ENCODE measurements around the gene ITGAL. TPM values are rescaled to one million over a fixed set of nuclear protein-coding genes. Genes with fewer than 3 reads are reported as not detected.

ITGAL gene
- total RNA-seq, 1 experiment from 2014 or later: not detected

DNA sequence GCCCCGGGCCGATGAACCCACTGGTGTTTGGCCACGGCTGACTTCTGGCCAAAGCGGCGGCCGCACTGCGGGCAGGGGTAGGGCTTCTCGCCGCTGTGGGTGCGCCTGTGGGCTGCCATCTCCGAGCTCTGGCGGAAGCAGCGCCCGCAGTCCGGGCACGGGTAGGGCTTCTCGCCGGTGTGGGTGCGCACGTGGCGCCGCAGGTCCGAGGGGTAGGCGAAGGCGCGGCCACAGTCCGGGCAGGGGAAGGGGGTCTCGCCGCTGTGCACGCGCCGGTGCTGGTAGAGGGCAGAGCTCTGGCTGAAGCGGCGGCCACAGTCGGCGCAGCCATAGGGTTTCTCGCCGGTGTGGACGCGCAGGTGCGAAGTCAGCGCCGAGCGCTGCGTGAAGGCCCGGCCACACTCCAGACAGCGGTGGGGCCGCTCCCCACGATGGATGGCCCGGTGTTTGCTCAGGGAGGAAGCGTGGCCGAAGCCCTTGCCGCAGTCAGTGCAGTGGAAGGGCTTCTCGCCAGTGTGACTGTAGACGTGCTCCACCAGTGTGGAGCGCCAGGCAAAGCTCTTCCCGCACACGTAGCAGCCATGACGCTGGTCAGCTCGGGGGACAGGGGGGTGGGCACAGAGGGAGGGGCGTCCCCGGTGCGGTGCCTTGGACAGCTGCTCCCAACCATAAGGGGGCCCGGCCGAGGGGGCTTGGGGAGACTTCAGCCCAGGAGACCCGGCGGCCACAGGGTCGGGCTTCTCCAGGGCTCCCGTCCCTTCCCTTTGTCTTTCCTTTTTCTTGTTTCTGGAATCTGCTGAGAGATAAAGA is 83.0 kb downstream of the ITGAL start:
- peaks cover 32% of the 10 kb centered on the region for H3K36me3 Mint-ChIP-seq (ENCODE audit: insufficient read depth, unreplicated experiment)
- no peaks in the 10 kb centered on the region for H3K27me3 Mint-ChIP-seq (ENCODE audit: insufficient read depth, unreplicated experiment)
- peaks cover 5% of the 10 kb centered on the region for H3K4me1 Mint-ChIP-seq (ENCODE audit: insufficient read depth, unreplicated experiment)
- intact Hi-C loops (cut with micrococcal nuclease): no loop called here
- no peak for DNase-seq (ENCODE audit: unreplicated experiment)
- H3K9me3 Mint-ChIP-seq (ENCODE audit: unreplicated experiment): no peaks in the 10 kb centered on the region
- BruUV-seq (replicated peaks): no TSS peak
- ChIA-PET CTCF (interaction anchor here (0.6 to 1.7 kb wide), 2 partner anchors 14 to 126 kb away, joined by 3 to 6 read pairs; partner anchors contain the start of gene DCTPP1), POLR2A (interaction anchor here (4.5 kb wide), 1 partner anchor 21 kb away, joined by 104 read pairs; the partner anchor contains the start of gene ZNF747)
- H3K4me3 Mint-ChIP-seq (ENCODE audit: unreplicated experiment): peak overlapping the region; percentile 77
- no peak overlapping the region for H3K27ac Mint-ChIP-seq (ENCODE audit: low read depth, unreplicated experiment)
- TF ChIP-seq, protein P1, sequence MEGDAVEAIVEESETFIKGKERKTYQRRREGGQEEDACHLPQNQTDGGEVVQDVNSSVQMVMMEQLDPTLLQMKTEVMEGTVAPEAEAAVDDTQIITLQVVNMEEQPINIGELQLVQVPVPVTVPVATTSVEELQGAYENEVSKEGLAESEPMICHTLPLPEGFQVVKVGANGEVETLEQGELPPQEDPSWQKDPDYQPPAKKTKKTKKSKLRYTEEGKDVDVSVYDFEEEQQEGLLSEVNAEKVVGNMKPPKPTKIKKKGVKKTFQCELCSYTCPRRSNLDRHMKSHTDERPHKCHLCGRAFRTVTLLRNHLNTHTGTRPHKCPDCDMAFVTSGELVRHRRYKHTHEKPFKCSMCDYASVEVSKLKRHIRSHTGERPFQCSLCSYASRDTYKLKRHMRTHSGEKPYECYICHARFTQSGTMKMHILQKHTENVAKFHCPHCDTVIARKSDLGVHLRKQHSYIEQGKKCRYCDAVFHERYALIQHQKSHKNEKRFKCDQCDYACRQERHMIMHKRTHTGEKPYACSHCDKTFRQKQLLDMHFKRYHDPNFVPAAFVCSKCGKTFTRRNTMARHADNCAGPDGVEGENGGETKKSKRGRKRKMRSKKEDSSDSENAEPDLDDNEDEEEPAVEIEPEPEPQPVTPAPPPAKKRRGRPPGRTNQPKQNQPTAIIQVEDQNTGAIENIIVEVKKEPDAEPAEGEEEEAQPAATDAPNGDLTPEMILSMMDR (IDR thresholded peaks at IDR 0.05; ENCODE audit: unreplicated experiment): no peak

DNA sequence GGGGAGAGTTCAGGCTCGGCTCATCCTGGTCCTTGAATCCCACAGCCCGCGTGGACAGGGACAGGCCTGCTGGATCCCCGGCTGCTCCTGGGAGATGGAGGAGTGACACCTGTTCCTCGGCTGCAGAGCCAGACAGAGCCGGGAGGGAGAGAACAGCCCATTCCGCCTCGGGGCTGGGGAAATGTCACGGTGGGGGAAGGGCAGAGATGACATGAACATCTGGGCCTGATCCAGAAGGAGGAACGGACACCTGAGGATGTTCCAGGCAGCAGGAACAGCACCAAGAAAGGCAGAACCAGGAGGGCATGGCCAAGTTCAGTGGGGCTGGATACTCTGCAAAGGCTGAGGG is 83.6 kb downstream of the ITGAL start:
- H3K9me3 Mint-ChIP-seq (ENCODE audit: unreplicated experiment): no peaks in the 10 kb centered on the region
- H3K4me3 Mint-ChIP-seq (ENCODE audit: unreplicated experiment): peak overlapping the region; percentile 77
- no peaks in the 10 kb centered on the region for H3K27me3 Mint-ChIP-seq (ENCODE audit: insufficient read depth, unreplicated experiment)
- no peak for DNase-seq (ENCODE audit: unreplicated experiment)
- TF ChIP-seq, protein P1 (IDR thresholded peaks at IDR 0.05; ENCODE audit: unreplicated experiment): no peak
- peaks cover 5% of the 10 kb centered on the region for H3K4me1 Mint-ChIP-seq (ENCODE audit: insufficient read depth, unreplicated experiment)
- intact Hi-C loops (cut with micrococcal nuclease): no loop called here
- peaks cover 32% of the 10 kb centered on the region for H3K36me3 Mint-ChIP-seq (ENCODE audit: insufficient read depth, unreplicated experiment)
- BruUV-seq (replicated peaks): no TSS peak
- ChIA-PET CTCF (interaction anchor here (1.2 kb wide), 1 partner anchor 106 kb away, joined by 3 read pairs; no protein-coding TSS in a partner anchor), POLR2A (interaction anchor here (2.8 to 4.5 kb wide), 3 partner anchors 16 to 28 kb away, joined by 38 to 104 read pairs (median 39); partner anchors contain the start of genes ZNF688, ZNF747 and ZNF768)
- H3K27ac Mint-ChIP-seq (ENCODE audit: low read depth, unreplicated experiment): no peak overlapping the region

DNA sequence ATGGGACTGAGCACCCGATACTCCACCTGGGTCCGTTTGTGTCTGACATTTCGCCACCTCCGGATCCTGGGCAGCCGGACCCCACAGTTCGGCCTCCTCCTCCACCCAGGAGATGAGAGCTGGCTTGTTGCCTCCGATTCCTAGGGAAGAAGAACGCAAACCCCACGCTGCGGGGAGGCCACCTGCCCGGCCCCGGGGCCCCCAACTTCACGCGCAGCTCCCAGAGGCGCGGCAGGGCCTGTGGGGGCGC is 85.1 kb downstream of the ITGAL start:
- ChIA-PET POLR2A (interaction anchor here (0.7 to 4.5 kb wide), 16 partner anchors 8 to 160 kb away, joined by 3 to 104 read pairs (median 5); partner anchors contain the start of genes DCTPP1, FBRS, SEPHS2 and ZNF688), CTCF (interaction anchor here (0.6 to 3.2 kb wide), 7 partner anchors 9 to 1311 kb away, joined by 3 to 28 read pairs (median 3); partner anchors contain the start of genes DCTPP1 and ZNF747)
- TF ChIP-seq, protein P1 (IDR thresholded peaks at IDR 0.05; ENCODE audit: unreplicated experiment): no peak
- H3K4me3 Mint-ChIP-seq (ENCODE audit: unreplicated experiment): peak overlapping the region; percentile 77
- intact Hi-C loops (cut with micrococcal nuclease): no loop called here
- H3K27me3 Mint-ChIP-seq (ENCODE audit: insufficient read depth, unreplicated experiment): no peaks in the 10 kb centered on the region
- DNase-seq (ENCODE audit: unreplicated experiment): no peak
- peak overlapping the region; percentile 79 for H3K27ac Mint-ChIP-seq (ENCODE audit: low read depth, unreplicated experiment)
- H3K4me1 Mint-ChIP-seq (ENCODE audit: insufficient read depth, unreplicated experiment): peaks cover 5% of the 10 kb centered on the region
- peaks cover 32% of the 10 kb centered on the region for H3K36me3 Mint-ChIP-seq (ENCODE audit: insufficient read depth, unreplicated experiment)
- no TSS peak for BruUV-seq (replicated peaks)
- no peaks in the 10 kb centered on the region for H3K9me3 Mint-ChIP-seq (ENCODE audit: unreplicated experiment)

All from MCF 10A (cell line).